ENCODE measurements around the gene MXD4. TPM values are rescaled to one million over a fixed set of nuclear protein-coding genes. Genes with fewer than 3 reads are reported as not detected.
"Not testable (repeated sequence)": the region's sequence is repeated elsewhere in the genome, so short reads cannot be mapped to it uniquely, and the experiment has no call there.

Gene MXD4
- total RNA-seq, 1 experiment from 2014 or later = 12.8 TPM

- CTCF ChIA-PET = no interaction called here
- no peaks in the 10 kb centered on the region for H3K36me3 Mint-ChIP-seq (ENCODE audit: insufficient read depth, unreplicated experiment)
- no peaks in the 10 kb centered on the region for H3K4me1 Mint-ChIP-seq (ENCODE audit: low read depth, unreplicated experiment)
- no peak for DNase-seq
- H3K27me3 Mint-ChIP-seq (ENCODE audit: unreplicated experiment) = no peaks in the 10 kb centered on the region
- BruUV-seq (replicated peaks) = no TSS peak
- no peak for TF ChIP-seq CTCF (IDR thresholded peaks at IDR 0.05; ENCODE audit: unreplicated experiment)
- H3K4me3 Mint-ChIP-seq (ENCODE audit: low read depth, unreplicated experiment) = no peak overlapping the region
- intact Hi-C loops (cut with micrococcal nuclease; ENCODE audit: unreplicated experiment) = no loop called here
- H3K9me3 Mint-ChIP-seq (ENCODE audit: low read depth, unreplicated experiment) = no peaks in the 10 kb centered on the region
- H3K27ac Mint-ChIP-seq (ENCODE audit: unreplicated experiment) = no peak overlapping the region
These were observed 49.1 kb downstream of the MXD4 start for GRCh38 chr4:2212831-2213230.

- H3K4me1 Mint-ChIP-seq (ENCODE audit: low read depth, unreplicated experiment); intact Hi-C loops (cut with micrococcal nuclease; ENCODE audit: unreplicated experiment); H3K9me3 Mint-ChIP-seq (ENCODE audit: low read depth, unreplicated experiment); H3K27ac Mint-ChIP-seq (ENCODE audit: unreplicated experiment); H3K4me3 Mint-ChIP-seq (ENCODE audit: low read depth, unreplicated experiment); BruUV-seq (replicated peaks); H3K36me3 Mint-ChIP-seq (ENCODE audit: insufficient read depth, unreplicated experiment); CTCF ChIA-PET; H3K27me3 Mint-ChIP-seq (ENCODE audit: unreplicated experiment); DNase-seq: not testable (repeated sequence)
These were observed 59.1 kb downstream of the MXD4 start for GRCh38 chr4:2202789-2203188.

Other genes starting within 250 kb of the MXD4 start
- gene NAT8L, start 202.8 kb downstream of the MXD4 start, total RNA-seq (2022) = 0.83 and 1.3 TPM in 2 replicates
- gene HAUS3, start 20.0 kb downstream of the MXD4 start, total RNA-seq (2022) = 12.9 and 13.4 TPM in 2 replicates
- 4.1 and 5.2 TPM in 2 replicates for gene POLN, start 20.0 kb downstream of the MXD4 start, total RNA-seq (2022)
- 1.2 and 2.4 TPM in 2 replicates for gene ZFYVE28, start 156.5 kb upstream of the MXD4 start, total RNA-seq (2022)
- gene CFAP99, start 156.8 kb upstream of the MXD4 start, total RNA-seq (2022) = 0.32 TPM in 1 of 2 replicates, not detected in the other
- 45.6 and 55.6 TPM in 2 replicates for gene RNF4, start 207.0 kb upstream of the MXD4 start, total RNA-seq (2022)